Adrenal gland (tissue), 12 donors: Measurements from ENCODE around the gene BAG1. TPM values are rescaled to one million over a fixed set of nuclear protein-coding genes. Genes with fewer than 3 reads are reported as not detected.

Source experiments
- DNase-seq, 7 donors: peaks; one replicate each; pipeline ENCODE4 v3.0.0-alpha.2; 2019 to 2020
- H3K27ac ChIP-seq, 5 donors: fragments of 200-600 bp; sonication (generic) in 4 of 5; 1 replicate in 3 of 5; 2 replicates in 2 of 5; pipeline versions ENCODE4 v1.5.1 to v1.8.0; 2016 to 2020; ENCODE audit warnings: mild to moderate bottlenecking in 1 of 5
- H3K27me3 ChIP-seq: fragments of 200-600 bp; 2 replicates; pipeline ENCODE4 v1.8.0; 2021
- H3K36me3 ChIP-seq, 2 donors: fragments of 200-600 bp; replicated peaks in 1 of 2; 1 replicate in 1 of 2; 2 replicates in 1 of 2; pipeline versions ENCODE4 v1.5.1 to v1.8.0; 2018 to 2022
- H3K4me1 ChIP-seq, 2 donors: fragments of 200-600 bp; replicated peaks in 1 of 2; 1 replicate in 1 of 2; 2 replicates in 1 of 2; pipeline versions ENCODE4 v1.5.1 to v1.8.0; 2018 to 2021
- H3K4me3 ChIP-seq, 4 donors: fragments of 200-600 bp; sonication (generic) in 3 of 4; one replicate each; pipeline ENCODE4 v1.5.1; 2016 to 2018
- H3K9me3 ChIP-seq, 3 donors: fragments of 200-600 bp; sonication (generic) in 1 of 3; replicated peaks in 1 of 3; 1 replicate in 2 of 3; 2 replicates in 1 of 3; pipeline versions ENCODE4 v1.5.1 to v1.8.0; 2016 to 2021
- CTCF ChIP-seq, 6 experiments: fragments of 450-650 bp in 4 of 6; fragments of 200-600 bp in 2 of 6; sonication (generic) in 1 of 6; IDR thresholded peaks; 1 replicate in 5 of 6; 2 replicates in 1 of 6; pipeline versions ENCODE4 v1.5.1 to v1.8.0; 2016 to 2021; ENCODE audit warnings: antibody characterized with exemption in 6 of 6, mild to moderate bottlenecking in 2 of 6, moderate library complexity in 1 of 6
- POLR2A ChIP-seq, 2 donors: fragments of 450-650 bp; IDR thresholded peaks; one replicate each; pipeline ENCODE4 v1.6.1; 2017; ENCODE audit warnings: antibody characterized with exemption in 2 of 2, mild to moderate bottlenecking in 2 of 2, moderate library complexity in 1 of 2
- WGBS, 4 donors: extraction: QIAGEN DNeasy Blood & Tissue Kit in 2 of 4; methylation state at CpG; one replicate each; pipeline versions ENCODE4 v1.1.5 to v1.1.7; 2013 to 2017; 5-methylcytosine and 5-hydroxymethylcytosine counted together
- intact Hi-C, 2 donors: fragments of 100-400 bp; cut with DNase I; formaldehyde crosslinking; loops; one replicate each; pipeline versions ENCODE4 v1.14.1 to v1.15.0; 2022 to 2023
- polyA plus RNA-seq, 3 donors: library from polyadenylated mRNA; stranded (reverse); fragments of 200-250 nt in 2 of 3; fragments of 350-450 nt in 1 of 3; fragmentation: Illumina TruSeq in 1 of 3; extraction: RNeasy Lipid Tissue Mini Kit (QIAGEN cat#74804) in 1 of 3; gene quantifications; one replicate each; pipeline ENCODE4 v1.2.3, GENCODE V29; 2013 to 2014
- total RNA-seq, 9 donors: library from RNA; depleted of rRNA in 4 of 9; stranded (reverse); fragments of >200 nt in 4 of 9; fragments of 120-200 nt in 1 of 9; fragmentation: NEBNext Ultra II Directional in 1 of 9; extraction: Animal tissue kit (Norgen Biotek cat#: 25700) in 1 of 9; gene quantifications; one replicate each; pipeline versions ENCODE4 v1.1.0 to v1.2.4, GENCODE V29; 2013 to 2023
- donor health status: healthy with polysubstance abuse.
- donor health status: Bipolar disorder and iron deficiency.
- donor health status: DM: yes; HTN: yes; CAD: no.
- donor health status: DM: no; HTN: no; CAD: no.
- donor health status: DM: no; HTN: no; CAD: no.
- donor health status: DM: yes; HTN: yes; CAD: no.

The BAG1 gene
- total and polyA plus RNA-seq, 12 donors, result 46.9 to 141 (median 68.8) TPM

- TF ChIP-seq POLR2A (IDR thresholded peaks at IDR 0.05) (no peak), CTCF (IDR thresholded peaks at IDR 0.05) (no peak)
- WGBS, 4 donors, result 86 to 87% (median 87%) methylated on average over 6 of the region's 6 CpGs
- intact Hi-C loops, result no loop called here
- H3K4me3 ChIP-seq, result no peak overlapping the region
- H3K9me3 ChIP-seq, result no peaks in the 10 kb centered on the region
- no peaks in the 10 kb centered on the region for H3K27me3 ChIP-seq
- H3K27ac ChIP-seq, result no peak overlapping the region
- DNase-seq, result no peak
- peaks cover 0 to 16% of the 10 kb centered on the region in 2 donors for H3K4me1 ChIP-seq
- H3K36me3 ChIP-seq, result no peaks in the 10 kb centered on the region
Measured at GRCh38 chr9:33242609-33243134, 21.8 kb downstream of the BAG1 start.

DNA sequence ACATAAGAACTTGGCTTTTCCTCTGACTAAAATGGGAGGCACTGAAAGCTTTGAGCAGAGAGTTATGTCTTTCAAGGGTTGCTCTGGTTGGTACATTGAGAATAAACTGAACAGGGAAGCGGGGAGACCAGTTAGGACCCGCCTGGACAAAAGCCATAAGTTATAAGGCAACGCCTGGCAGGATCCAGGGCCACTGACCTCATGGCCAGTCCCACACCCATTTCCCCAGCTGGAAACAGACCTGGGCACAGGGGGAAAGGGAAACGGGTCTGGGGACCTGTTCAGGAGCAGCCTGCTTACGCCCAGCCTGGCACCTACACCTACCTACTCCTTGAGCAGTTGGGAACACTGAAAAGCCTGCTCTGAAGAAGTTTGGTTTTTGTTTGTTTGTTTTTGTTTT, 23.2 kb downstream of the BAG1 start:
- no peaks in the 10 kb centered on the region for H3K36me3 ChIP-seq
- peaks cover 0 to 16% of the 10 kb centered on the region in 2 donors for H3K4me1 ChIP-seq
- H3K27ac ChIP-seq, result no peak overlapping the region
- 59 to 82% (median 76%) methylated on average over 5 of the region's 5 CpGs for WGBS, 4 donors
- intact Hi-C loops, result no loop called here
- no peaks in the 10 kb centered on the region for H3K27me3 ChIP-seq
- no peak for DNase-seq
- TF ChIP-seq POLR2A (IDR thresholded peaks at IDR 0.05) (no peak), CTCF (IDR thresholded peaks at IDR 0.05) (no peak)
- no peaks in the 10 kb centered on the region for H3K9me3 ChIP-seq
- no peak overlapping the region for H3K4me3 ChIP-seq

DNA sequence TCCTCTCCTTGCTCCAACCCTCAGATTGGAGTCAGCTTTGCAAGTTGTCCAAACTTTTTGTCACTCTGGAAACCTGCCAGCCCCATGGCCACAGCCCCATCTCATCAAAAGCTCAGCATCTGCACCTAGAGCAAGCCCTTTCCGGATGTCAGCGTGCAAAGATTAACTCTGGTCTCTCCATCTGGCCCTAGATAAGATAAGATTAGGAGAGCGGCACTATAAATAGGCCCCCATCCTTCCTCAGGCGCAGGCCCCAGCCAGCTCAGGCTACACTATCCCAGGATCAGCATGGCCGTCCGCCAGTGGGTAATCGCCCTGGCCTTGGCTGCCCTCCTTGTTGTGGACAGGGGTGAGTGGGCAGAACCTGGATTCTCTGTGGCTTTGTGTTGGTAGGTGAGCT, 24.6 kb downstream of the BAG1 start, which contains the start of gene SPINK4:
TSS of gene SPINK4 (plus strand) at position 247 of the 400 bp plus-strand sequence. CDS start at position 289, 42 bp downstream.
- H3K9me3 ChIP-seq, result no peaks in the 10 kb centered on the region
- H3K36me3 ChIP-seq, result no peaks in the 10 kb centered on the region
- WGBS, 4 donors, result 13 to 23% (median 17%) methylated on average over 5 to 7 of the region's 7 CpGs
- no peak within 1 kb of the TSS for H3K4me3 ChIP-seq
- peaks cover 0 to 16% of the 10 kb centered on the region in 2 donors for H3K4me1 ChIP-seq
- intact Hi-C loops, result loop anchor here in 1 of 2 donors (10.0 kb wide), 2 partner anchors 55 to 845 kb away; partner anchors contain the start of gene NFX1
- peak within 1 kb of the TSS in 2 of 5 donors; percentile 45 to 54 for H3K27ac ChIP-seq
- TF ChIP-seq POLR2A (IDR thresholded peaks at IDR 0.05), result peak in 1 of 2 donors; percentile 26
- no peak for TF ChIP-seq CTCF (IDR thresholded peaks at IDR 0.05)
- no peaks in the 10 kb centered on the region for H3K27me3 ChIP-seq
- DNase-seq, result peak; percentile 59 to 95 (median 88)

- Histone ChIP-seq H3K36me3 (no peaks in the 10 kb centered on the region), H3K27ac (no peak overlapping the region), H3K27me3 (no peaks in the 10 kb centered on the region), H3K4me1 (peaks cover 0 to 16% of the 10 kb centered on the region in 2 donors), H3K9me3 (no peaks in the 10 kb centered on the region), H3K4me3 (no peak overlapping the region)
- 66 to 69% (median 67%) methylated on average over 3 of the region's 3 CpGs for WGBS, 4 donors
- TF ChIP-seq POLR2A (IDR thresholded peaks at IDR 0.05), result no peak
- intact Hi-C loops, result loop anchor here in 1 of 2 donors (10.0 kb wide), 2 partner anchors 58 to 842 kb away; partner anchors contain the start of gene NFX1
- no peak for DNase-seq
Measured at GRCh38 chr9:33236571-33236970, 27.9 kb downstream of the BAG1 start.
